Breast epithelium (tissue), 3 donors: Measurements from ENCODE around the gene DTL.

Experiments used
- CTCF ChIP-seq, 3 donors: fragments of 450-650 bp; IDR thresholded peaks; one replicate each; pipeline ENCODE4 v1.5.1; 2016 to 2017; ENCODE audit warnings: antibody characterized with exemption in 3 of 3, mild to moderate bottlenecking in 3 of 3, moderate library complexity in 3 of 3
- POLR2A ChIP-seq: fragments of 450-650 bp; IDR thresholded peaks from one replicate; pipeline ENCODE4 v1.6.1; 2016; ENCODE audit warnings: antibody characterized with exemption, mild to moderate bottlenecking, moderate library complexity

GRCh38 chr1:212013672-212014071 is 21.9 kb upstream of the DTL start:
- TF ChIP-seq CTCF (IDR thresholded peaks at IDR 0.05) (no peak), POLR2A (no peak)
